Measurements from ENCODE around the gene PFAS. TPM values are rescaled to one million over a fixed set of nuclear protein-coding genes. Genes with fewer than 3 reads are reported as not detected.

Gene PFAS
- total RNA-seq, 1 experiment from 2014 or later, result 80.6 TPM

- intact Hi-C loops (cut with micrococcal nuclease), result no loop called here
- Histone ChIP-seq H3K9ac (ENCODE audit: low read length) (no peak overlapping the region), H3K9me3 (ENCODE audit: control insufficient read depth in 1 of 2, insufficient read depth in 1 of 2, low read depth in 1 of 2, low read length in 2 of 2) (no peaks in the 10 kb centered on the region), H3K27me3 (ENCODE audit: insufficient read depth, low read length) (no peaks in the 10 kb centered on the region), H3K4me2 (ENCODE audit: low read length) (no peak overlapping the region), H3K36me3 (ENCODE audit: control insufficient read depth in 1 of 2, insufficient read depth in 2 of 2, low read length in 2 of 2) (peaks cover 21 to 44% of the 10 kb centered on the region in 2 experiments), H4K20me1 (ENCODE audit: insufficient read depth) (peaks cover 3% of the 10 kb centered on the region; the same call in 1 of the 2 replicates), H3K4me3 (replicated peaks in 1 of 2; ENCODE audit: low read depth in 1 of 2, low read length in 2 of 2) (no peak overlapping the region), H3K79me2 (ENCODE audit: insufficient read depth, low read length) (peaks cover 43% of the 10 kb centered on the region), H2AFZ (ENCODE audit: low read depth, low read length, poor library complexity, severe bottlenecking) (no peak overlapping the region), H3K9me2 (ENCODE audit: insufficient read depth) (no peaks in the 10 kb centered on the region), H3K27ac (ENCODE audit: low read depth, low read length) (peak overlapping the region; percentile 13; the same call in 1 of the 2 replicates), H3K4me1 (ENCODE audit: control insufficient read depth in 1 of 2, insufficient read depth in 2 of 2, low read length in 2 of 2) (peaks cover 7 to 26% of the 10 kb centered on the region in 2 experiments)
- ATAC-seq (no peak), DNase-seq (ENCODE audit: low read depth, low spot score) (no peak)
- no peak for TF ChIP-seq FOSL1 (IDR thresholded peaks at IDR 0.05; ENCODE audit: low read depth)
- TF ChIP-seq SIN3A (IDR thresholded peaks at IDR 0.05; ENCODE audit: low read depth), result no peak
- no peak for TF ChIP-seq RAD21 (IDR thresholded peaks at IDR 0.05; ENCODE audit: low read depth)
- TF ChIP-seq EZH2 (IDR thresholded peaks at IDR 0.05), result no peak
- TF ChIP-seq POLR2AphosphoS5 (IDR thresholded peaks at IDR 0.05; ENCODE audit: low read depth, low read length), result peak; percentile 36; the same call in 1 of the 2 replicates
- TF ChIP-seq CBX3 (IDR thresholded peaks at IDR 0.05; ENCODE audit: low read depth), result no peak
- POLR2A ChIA-PET, result interaction anchor here (1.4 kb wide), 1 partner anchor 13 kb away, joined by 3 read pairs; no protein-coding TSS in a partner anchor
- BruUV-seq (replicated peaks), result no TSS peak
- RAD21 ChIA-PET (ENCODE audit: low non-redundant PET in 1 of 2, low total read pairs in 2 of 2, uncharacterized antibody in 2 of 2, unreplicated experiment in 2 of 2), result no interaction called here
- CTCF ChIA-PET, result no interaction called here
Measured at GRCh38 chr17:8204761-8205555, 44.1 kb upstream of the PFAS start.

GRCh38 chr17:8206536-8206935 is 42.6 kb upstream of the PFAS start:
- H3K4me3 ChIP-seq (replicated peaks in 1 of 2; ENCODE audit: low read depth in 1 of 2, low read length in 2 of 2), result no peak overlapping the region
- no peak overlapping the region for H3K27ac ChIP-seq (ENCODE audit: low read depth, low read length)
- DNase-seq (ENCODE audit: low read depth, low spot score) (no peak), ATAC-seq (no peak)
- TF ChIP-seq EZH2phosphoT487 (IDR thresholded peaks at IDR 0.05; ENCODE audit: borderline replicate concordance), result no peak
- ChIA-PET RAD21 (ENCODE audit: low non-redundant PET in 1 of 2, low total read pairs in 2 of 2, uncharacterized antibody in 2 of 2, unreplicated experiment in 2 of 2) (no interaction called here), POLR2A (interaction anchor here (1.1 kb wide), 1 partner anchor 16 kb away, joined by 3 read pairs; the partner anchor contains the start of gene BORCS6), CTCF (no interaction called here)
- H3K4me2 ChIP-seq (ENCODE audit: low read length), result no peak overlapping the region
- H3K4me1 ChIP-seq (ENCODE audit: control insufficient read depth in 1 of 2, insufficient read depth in 2 of 2, low read length in 2 of 2), result peaks cover 12 to 23% of the 10 kb centered on the region in 2 experiments; a peak in 3 of 4 replicates
- BruUV-seq (replicated peaks), result no TSS peak
- no peaks in the 10 kb centered on the region for H3K9me3 ChIP-seq (ENCODE audit: control insufficient read depth in 1 of 2, insufficient read depth in 1 of 2, low read depth in 1 of 2, low read length in 2 of 2)
- H3K27me3 ChIP-seq (ENCODE audit: insufficient read depth, low read length), result no peaks in the 10 kb centered on the region
- H2AFZ ChIP-seq (ENCODE audit: low read depth, low read length, poor library complexity, severe bottlenecking), result no peak overlapping the region
- intact Hi-C loops (cut with micrococcal nuclease), result no loop called here
- peaks cover 48% of the 10 kb centered on the region for H3K79me2 ChIP-seq (ENCODE audit: insufficient read depth, low read length)
- peaks cover 21 to 41% of the 10 kb centered on the region in 2 experiments for H3K36me3 ChIP-seq (ENCODE audit: control insufficient read depth in 1 of 2, insufficient read depth in 2 of 2, low read length in 2 of 2)
- H3K9ac ChIP-seq (ENCODE audit: low read length), result no peak overlapping the region
- peaks cover 3% of the 10 kb centered on the region; the same call in 1 of the 2 replicates for H4K20me1 ChIP-seq (ENCODE audit: insufficient read depth)
- no peaks in the 10 kb centered on the region for H3K9me2 ChIP-seq (ENCODE audit: insufficient read depth)

All from HCT116 (cell line).